ENCODE measurements around the gene AKT1S1.

DNA sequence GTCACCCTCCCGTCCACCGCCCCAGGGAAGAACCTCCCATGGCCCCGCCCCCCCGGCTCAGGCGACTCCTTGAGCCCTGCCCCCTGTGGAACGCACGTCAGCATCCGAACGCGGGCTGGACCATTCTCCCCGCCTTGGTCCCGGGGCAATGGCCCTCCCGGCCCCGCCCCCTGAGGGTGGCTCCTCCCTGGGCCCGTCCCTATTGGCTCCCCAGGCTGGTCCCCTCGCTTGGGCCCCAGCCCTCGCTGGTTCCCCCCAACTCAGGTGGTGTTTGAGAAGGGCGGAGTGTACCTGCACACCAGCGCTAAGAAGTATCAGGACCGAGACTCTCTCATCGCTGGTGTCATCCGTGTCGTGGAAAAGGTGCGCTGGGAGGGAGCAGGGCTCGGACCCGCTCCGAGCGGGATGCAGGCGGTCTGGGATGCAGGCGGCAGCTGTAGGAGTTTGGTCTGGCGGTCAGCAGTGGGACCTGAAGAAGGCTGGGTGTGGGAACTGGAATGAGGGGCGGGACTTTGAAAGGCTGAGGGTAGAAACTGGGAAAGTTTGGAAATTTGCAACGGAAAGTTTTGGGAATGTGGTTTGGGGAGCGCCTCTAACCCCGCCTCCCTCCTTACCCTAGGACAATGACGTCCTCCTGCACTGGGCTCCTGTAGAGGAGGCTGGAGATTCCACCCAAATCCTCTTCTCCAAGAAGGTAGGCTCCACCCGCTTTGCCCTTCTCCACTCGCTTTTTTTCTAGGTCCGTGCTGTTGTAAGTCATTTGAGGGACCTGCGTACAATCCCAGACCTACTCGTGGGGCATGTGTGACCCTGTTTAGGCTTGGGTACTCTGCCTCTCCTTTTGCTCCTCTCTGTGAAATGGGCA is 956 bp upstream of the AKT1S1 start:
- TF ChIP-seq, protein P1, sequence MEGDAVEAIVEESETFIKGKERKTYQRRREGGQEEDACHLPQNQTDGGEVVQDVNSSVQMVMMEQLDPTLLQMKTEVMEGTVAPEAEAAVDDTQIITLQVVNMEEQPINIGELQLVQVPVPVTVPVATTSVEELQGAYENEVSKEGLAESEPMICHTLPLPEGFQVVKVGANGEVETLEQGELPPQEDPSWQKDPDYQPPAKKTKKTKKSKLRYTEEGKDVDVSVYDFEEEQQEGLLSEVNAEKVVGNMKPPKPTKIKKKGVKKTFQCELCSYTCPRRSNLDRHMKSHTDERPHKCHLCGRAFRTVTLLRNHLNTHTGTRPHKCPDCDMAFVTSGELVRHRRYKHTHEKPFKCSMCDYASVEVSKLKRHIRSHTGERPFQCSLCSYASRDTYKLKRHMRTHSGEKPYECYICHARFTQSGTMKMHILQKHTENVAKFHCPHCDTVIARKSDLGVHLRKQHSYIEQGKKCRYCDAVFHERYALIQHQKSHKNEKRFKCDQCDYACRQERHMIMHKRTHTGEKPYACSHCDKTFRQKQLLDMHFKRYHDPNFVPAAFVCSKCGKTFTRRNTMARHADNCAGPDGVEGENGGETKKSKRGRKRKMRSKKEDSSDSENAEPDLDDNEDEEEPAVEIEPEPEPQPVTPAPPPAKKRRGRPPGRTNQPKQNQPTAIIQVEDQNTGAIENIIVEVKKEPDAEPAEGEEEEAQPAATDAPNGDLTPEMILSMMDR (tag by site-specific recombination; IDR thresholded peaks at IDR 0.05): 0 out of 2 replicates have a peak, but pooled peaks have one; percentile 10
- peak; percentile 83 for TF ChIP-seq SP2 (tag by site-specific recombination; IDR thresholded peaks at IDR 0.05)
- TF ChIP-seq GLI4 (tag by site-specific recombination; IDR thresholded peaks at IDR 0.05): no peak
- TF ChIP-seq, protein P2, sequence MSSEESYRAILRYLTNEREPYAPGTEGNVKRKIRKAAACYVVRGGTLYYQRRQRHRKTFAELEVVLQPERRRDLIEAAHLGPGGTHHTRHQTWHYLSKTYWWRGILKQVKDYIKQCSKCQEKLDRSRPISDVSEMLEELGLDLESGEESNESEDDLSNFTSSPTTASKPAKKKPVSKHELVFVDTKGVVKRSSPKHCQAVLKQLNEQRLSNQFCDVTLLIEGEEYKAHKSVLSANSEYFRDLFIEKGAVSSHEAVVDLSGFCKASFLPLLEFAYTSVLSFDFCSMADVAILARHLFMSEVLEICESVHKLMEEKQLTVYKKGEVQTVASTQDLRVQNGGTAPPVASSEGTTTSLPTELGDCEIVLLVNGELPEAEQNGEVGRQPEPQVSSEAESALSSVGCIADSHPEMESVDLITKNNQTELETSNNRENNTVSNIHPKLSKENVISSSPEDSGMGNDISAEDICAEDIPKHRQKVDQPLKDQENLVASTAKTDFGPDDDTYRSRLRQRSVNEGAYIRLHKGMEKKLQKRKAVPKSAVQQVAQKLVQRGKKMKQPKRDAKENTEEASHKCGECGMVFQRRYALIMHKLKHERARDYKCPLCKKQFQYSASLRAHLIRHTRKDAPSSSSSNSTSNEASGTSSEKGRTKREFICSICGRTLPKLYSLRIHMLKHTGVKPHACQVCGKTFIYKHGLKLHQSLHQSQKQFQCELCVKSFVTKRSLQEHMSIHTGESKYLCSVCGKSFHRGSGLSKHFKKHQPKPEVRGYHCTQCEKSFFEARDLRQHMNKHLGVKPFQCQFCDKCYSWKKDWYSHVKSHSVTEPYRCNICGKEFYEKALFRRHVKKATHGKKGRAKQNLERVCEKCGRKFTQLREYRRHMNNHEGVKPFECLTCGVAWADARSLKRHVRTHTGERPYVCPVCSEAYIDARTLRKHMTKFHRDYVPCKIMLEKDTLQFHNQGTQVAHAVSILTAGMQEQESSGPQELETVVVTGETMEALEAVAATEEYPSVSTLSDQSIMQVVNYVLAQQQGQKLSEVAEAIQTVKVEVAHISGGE (tag by site-specific recombination; conservative IDR thresholded peaks at IDR 0.05; ENCODE audit: low read depth): no peak
- TF ChIP-seq, protein P3, sequence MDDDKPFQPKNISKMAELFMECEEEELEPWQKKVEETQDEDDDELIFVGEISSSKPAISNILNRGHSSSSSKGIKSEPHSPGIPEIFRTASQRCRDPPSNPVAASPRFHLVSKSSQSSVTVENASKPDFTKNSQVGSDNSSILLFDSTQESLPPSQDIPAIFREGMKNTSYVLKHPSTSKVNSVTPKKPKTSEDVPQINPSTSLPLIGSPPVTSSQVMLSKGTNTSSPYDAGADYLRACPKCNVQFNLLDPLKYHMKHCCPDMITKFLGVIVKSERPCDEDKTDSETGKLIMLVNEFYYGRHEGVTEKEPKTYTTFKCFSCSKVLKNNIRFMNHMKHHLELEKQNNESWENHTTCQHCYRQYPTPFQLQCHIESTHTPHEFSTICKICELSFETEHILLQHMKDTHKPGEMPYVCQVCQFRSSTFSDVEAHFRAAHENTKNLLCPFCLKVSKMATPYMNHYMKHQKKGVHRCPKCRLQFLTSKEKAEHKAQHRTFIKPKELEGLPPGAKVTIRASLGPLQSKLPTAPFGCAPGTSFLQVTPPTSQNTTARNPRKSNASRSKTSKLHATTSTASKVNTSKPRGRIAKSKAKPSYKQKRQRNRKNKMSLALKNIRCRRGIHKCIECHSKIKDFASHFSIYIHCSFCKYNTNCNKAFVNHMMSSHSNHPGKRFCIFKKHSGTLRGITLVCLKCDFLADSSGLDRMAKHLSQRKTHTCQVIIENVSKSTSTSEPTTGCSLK (tag by site-specific recombination; IDR thresholded peaks at IDR 0.05): no peak
- no peak for TF ChIP-seq HOXA7 (CRISPR knock-in tag; IDR thresholded peaks at IDR 0.05; ENCODE audit: borderline replicate concordance)
- TF ChIP-seq ZNF140 (tag by site-specific recombination; IDR thresholded peaks at IDR 0.05): no peak
- no peak for TF ChIP-seq ZNF169 (tag by site-specific recombination; IDR thresholded peaks at IDR 0.05)
- TF ChIP-seq ZNF433 (tag by site-specific recombination; IDR thresholded peaks at IDR 0.05; ENCODE audit: low read depth): no peak
- TF ChIP-seq, protein P4, sequence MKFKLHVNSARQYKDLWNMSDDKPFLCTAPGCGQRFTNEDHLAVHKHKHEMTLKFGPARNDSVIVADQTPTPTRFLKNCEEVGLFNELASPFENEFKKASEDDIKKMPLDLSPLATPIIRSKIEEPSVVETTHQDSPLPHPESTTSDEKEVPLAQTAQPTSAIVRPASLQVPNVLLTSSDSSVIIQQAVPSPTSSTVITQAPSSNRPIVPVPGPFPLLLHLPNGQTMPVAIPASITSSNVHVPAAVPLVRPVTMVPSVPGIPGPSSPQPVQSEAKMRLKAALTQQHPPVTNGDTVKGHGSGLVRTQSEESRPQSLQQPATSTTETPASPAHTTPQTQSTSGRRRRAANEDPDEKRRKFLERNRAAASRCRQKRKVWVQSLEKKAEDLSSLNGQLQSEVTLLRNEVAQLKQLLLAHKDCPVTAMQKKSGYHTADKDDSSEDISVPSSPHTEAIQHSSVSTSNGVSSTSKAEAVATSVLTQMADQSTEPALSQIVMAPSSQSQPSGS (tag by site-specific recombination; IDR thresholded peaks at IDR 0.05; ENCODE audit: low read depth): no peak
- TF ChIP-seq ZNF175 (tag by site-specific recombination; IDR thresholded peaks at IDR 0.05): no peak
- no peak for TF ChIP-seq ZNF121 (tag by site-specific recombination; IDR thresholded peaks at IDR 0.05)
